Naive thymus-derived CD4-positive, alpha-beta T cell (primary cell): ENCODE data around the gene ACO2. TPM values are rescaled to one million over a fixed set of nuclear protein-coding genes. Genes with fewer than 3 reads are reported as not detected.

Experiments used
- ATAC-seq: fragments of 150-1000 bp; cut with Tn5 transposase; 2 replicates; pipeline ENCODE4 v1.10.0; 2021; ENCODE audit warnings: mild to moderate bottlenecking, moderate library complexity
- CTCF ChIA-PET: fragments of 350-600 bp; sonication (Branson Sonifier 250); formaldehyde crosslinking; loops from one replicate; lab custom pipeline; 2021; ENCODE audit warnings: antibody characterized with exemption; lab: Charles Lee
- POLR2A ChIA-PET: fragments of 350-600 bp; sonication (Branson Sonifier 250); formaldehyde crosslinking; loops from one replicate; lab custom pipeline; 2021; ENCODE audit warnings: antibody characterized with exemption, inconsistent platforms; lab: Charles Lee
- DNase-seq, 9 donors: peaks; one replicate each; pipeline versions ENCODE4 v3.0.0 to v3.0.0-alpha.2; 2020 to 2022; ENCODE audit warnings: mixed read lengths in 1 of 9
- H3K27ac ChIP-seq: one replicate; pipeline ENCODE4 v1.7.0; 2013; ENCODE audit warnings: mild to moderate bottlenecking, low read depth, low read length, moderate library complexity
- H3K27me3 ChIP-seq, 2 donors: one replicate each; pipeline ENCODE4 v1.7.0; 2013; ENCODE audit warnings: low read length in 2 of 2, mild to moderate bottlenecking in 2 of 2, moderate library complexity in 2 of 2; ENCODE audit not compliant: control insufficient read depth in 2 of 2, insufficient read depth in 2 of 2
- H3K36me3 ChIP-seq, 3 experiments: 1 replicate in 2 of 3; 2 replicates in 1 of 3; pipeline ENCODE4 v1.7.0; 2013; ENCODE audit warnings: low read length in 3 of 3, mild to moderate bottlenecking in 3 of 3, moderate library complexity in 1 of 3; ENCODE audit not compliant: insufficient read depth in 3 of 3, control insufficient read depth in 2 of 3
- H3K4me1 ChIP-seq, 2 donors: one replicate each; pipeline ENCODE4 v1.7.0; 2013; ENCODE audit warnings: low read length in 2 of 2, mild to moderate bottlenecking in 2 of 2, moderate library complexity in 1 of 2; ENCODE audit not compliant: control insufficient read depth in 2 of 2, insufficient read depth in 2 of 2
- H3K4me3 ChIP-seq: 2 replicates; pipeline ENCODE4 v1.7.0; 2013; ENCODE audit warnings: mild to moderate bottlenecking, low read length
- H3K9me3 ChIP-seq, 3 experiments: 1 replicate in 2 of 3; 2 replicates in 1 of 3; pipeline ENCODE4 v1.7.0; 2013; ENCODE audit warnings: low read length in 3 of 3; ENCODE audit not compliant: control insufficient read depth in 2 of 3
- H3K27ac Mint-ChIP-seq, 9 donors: one replicate each; pipeline ENCODE4 v1.8.0; 2020 to 2022; ENCODE audit warnings: mixed read lengths in 9 of 9, mild to moderate bottlenecking in 8 of 9, moderate library complexity in 5 of 9, inconsistent platforms in 2 of 9
- H3K27me3 Mint-ChIP-seq, 5 donors: one replicate each; pipeline ENCODE4 v1.8.0; 2021 to 2022; ENCODE audit warnings: mixed read lengths in 5 of 5, mild to moderate bottlenecking in 1 of 5
- H3K36me3 Mint-ChIP-seq, 5 donors: one replicate each; pipeline ENCODE4 v1.8.0; 2020 to 2022; ENCODE audit warnings: mixed read lengths in 5 of 5, mild to moderate bottlenecking in 3 of 5, inconsistent platforms in 1 of 5
- H3K4me1 Mint-ChIP-seq, 7 donors: one replicate each; pipeline ENCODE4 v1.8.0; 2020 to 2022; ENCODE audit warnings: mixed read lengths in 7 of 7, mild to moderate bottlenecking in 3 of 7, inconsistent platforms in 1 of 7
- H3K4me3 Mint-ChIP-seq, 10 donors: one replicate each; pipeline ENCODE4 v1.8.0; 2020 to 2022; ENCODE audit warnings: mild to moderate bottlenecking in 10 of 10, mixed read lengths in 10 of 10, moderate library complexity in 6 of 10, inconsistent platforms in 2 of 10
- H3K9me3 Mint-ChIP-seq, 11 donors: one replicate each; pipeline ENCODE4 v1.8.0; 2020 to 2022; ENCODE audit warnings: mixed read lengths in 11 of 11, mild to moderate bottlenecking in 4 of 11, inconsistent platforms in 1 of 11, moderate library complexity in 1 of 11
- intact Hi-C, 2 donors: fragments of 100-400 bp; cut with micrococcal nuclease; formaldehyde crosslinking; loops; one replicate each; pipeline ENCODE4 v1.15.1; 2023
- polyA plus RNA-seq, 2 donors: library from polyadenylated mRNA; unstranded; fragments of 300-500 nt; fragmentation: Illumina TruSeq; gene quantifications; one replicate each; pipeline ENCODE4 v1.2.3, GENCODE V29; 2021
- total RNA-seq, 6 experiments: library from RNA in 5 of 6; stranded (reverse) in 5 of 6; gene quantifications; 1 replicate in 5 of 6; 2 replicates in 1 of 6; pipeline ENCODE4 v1.2.3 and lab custom pipeline; 2021 to 2026

ACO2 gene
- total and polyA plus RNA-seq, 7 experiments from 2014 or later = 60.5 to 101 (median 70.3) TPM

GRCh38 chr22:41562461-41562860 is 93.5 kb downstream of the ACO2 start:
- CTCF ChIA-PET = no interaction called here
- no peak for DNase-seq
- H3K36me3 Mint-ChIP-seq = no peaks in the 10 kb centered on the region

GRCh38 chr22:41563051-41563711 is 94.3 kb downstream of the ACO2 start:
- Mint-ChIP-seq H3K27me3 (peaks cover 12 to 38% (median 24%) of the 10 kb centered on the region in 5 donors), H3K9me3 (no peaks in the 10 kb centered on the region), H3K4me1 (peaks cover 0 to 12% (median 0%) of the 10 kb centered on the region in 7 donors), H3K4me3 (no peak overlapping the region), H3K27ac (no peak overlapping the region), H3K36me3 (no peaks in the 10 kb centered on the region)
- H3K27ac ChIP-seq = no peak overlapping the region
- H3K4me1 ChIP-seq = no peaks in the 10 kb centered on the region
- no peaks in the 10 kb centered on the region for H3K9me3 ChIP-seq
- POLR2A ChIA-PET = interaction anchor here (0.6 kb wide), 1 partner anchor 707 kb away, joined by 3 read pairs; the partner anchor contains the start of gene ST13
- no peak overlapping the region for H3K4me3 ChIP-seq
- ATAC-seq = no peak
- DNase-seq = no peak
- H3K27me3 ChIP-seq = no peaks in the 10 kb centered on the region
- H3K36me3 ChIP-seq = no peaks in the 10 kb centered on the region
- intact Hi-C loops = no loop called here
- CTCF ChIA-PET = interaction anchor here (0.8 kb wide), 1 partner anchor 160 kb away, joined by 4 read pairs; no protein-coding TSS in a partner anchor

More at GRCh38 chr22:41562461-41562860, 93.5 kb downstream of the ACO2 start:
- Mint-ChIP-seq H3K4me3 (no peak overlapping the region), H3K27ac (no peak overlapping the region), H3K27me3 (peaks cover 12 to 45% (median 30%) of the 10 kb centered on the region in 5 donors), H3K4me1 (peaks cover 0 to 15% (median 0%) of the 10 kb centered on the region in 7 donors), H3K9me3 (no peaks in the 10 kb centered on the region)
- Histone ChIP-seq H3K4me3 (no peak overlapping the region), H3K27me3 (no peaks in the 10 kb centered on the region), H3K36me3 (no peaks in the 10 kb centered on the region), H3K4me1 (no peaks in the 10 kb centered on the region), H3K27ac (no peak overlapping the region), H3K9me3 (no peaks in the 10 kb centered on the region)
- POLR2A ChIA-PET = no interaction called here
- intact Hi-C loops = no loop called here
- no peak for ATAC-seq

- no peaks in the 10 kb centered on the region for H3K36me3 ChIP-seq
- no peak overlapping the region for H3K27ac Mint-ChIP-seq
- no peaks in the 10 kb centered on the region for H3K27me3 ChIP-seq
- H3K9me3 ChIP-seq = no peaks in the 10 kb centered on the region
- ATAC-seq (no peak), DNase-seq (no peak)
- H3K9me3 Mint-ChIP-seq = no peaks in the 10 kb centered on the region
- H3K4me3 Mint-ChIP-seq = no peak overlapping the region
- no peaks in the 10 kb centered on the region for H3K4me1 ChIP-seq
- no peaks in the 10 kb centered on the region for H3K36me3 Mint-ChIP-seq
- no peak overlapping the region for H3K4me3 ChIP-seq
- H3K4me1 Mint-ChIP-seq = peaks cover 0 to 12% (median 0%) of the 10 kb centered on the region in 7 donors
- peaks cover 12 to 32% (median 16%) of the 10 kb centered on the region in 5 donors for H3K27me3 Mint-ChIP-seq
- ChIA-PET POLR2A (no interaction called here), CTCF (interaction anchor here (0.6 kb wide), 1 partner anchor 316 kb away, joined by 3 read pairs; no protein-coding TSS in a partner anchor)
- no peak overlapping the region for H3K27ac ChIP-seq
- intact Hi-C loops = no loop called here
Observed at GRCh38 chr22:41564563-41564962, 95.6 kb downstream of the ACO2 start.

- Histone ChIP-seq H3K27me3 (no peaks in the 10 kb centered on the region), H3K36me3 (no peaks in the 10 kb centered on the region), H3K27ac (no peak overlapping the region), H3K4me1 (no peaks in the 10 kb centered on the region), H3K9me3 (no peaks in the 10 kb centered on the region), H3K4me3 (no peak overlapping the region)
- ChIA-PET CTCF (interaction anchor here (0.6 to 1.2 kb wide), 2 partner anchors 52 to 315 kb away, joined by 3 to 5 read pairs; no protein-coding TSS in a partner anchor), POLR2A (interaction anchor here (0.5 to 0.8 kb wide), 3 partner anchors 21 to 115 kb away, joined by 3 to 8 read pairs (median 5); no protein-coding TSS in a partner anchor)
- Mint-ChIP-seq H3K36me3 (no peaks in the 10 kb centered on the region), H3K9me3 (no peaks in the 10 kb centered on the region), H3K4me1 (peaks cover 0 to 12% (median 0%) of the 10 kb centered on the region in 7 donors), H3K27ac (peak overlapping the region in 1 of 9 donors; percentile 42), H3K27me3 (peaks cover 7 to 25% (median 9%) of the 10 kb centered on the region in 5 donors), H3K4me3 (no peak overlapping the region)
- ATAC-seq (no peak), DNase-seq (no peak)
- intact Hi-C loops = no loop called here
Observed at GRCh38 chr22:41565403-41566054, 96.6 kb downstream of the ACO2 start.

- intact Hi-C loops = no loop called here
- no peaks in the 10 kb centered on the region for H3K27me3 ChIP-seq
- no peak overlapping the region for H3K27ac ChIP-seq
- H3K36me3 ChIP-seq = no peaks in the 10 kb centered on the region
- H3K4me1 ChIP-seq = no peaks in the 10 kb centered on the region
- POLR2A ChIA-PET = no interaction called here
- H3K9me3 ChIP-seq = no peaks in the 10 kb centered on the region
- Mint-ChIP-seq H3K9me3 (no peaks in the 10 kb centered on the region), H3K4me1 (peaks cover 0 to 9% (median 0%) of the 10 kb centered on the region in 7 donors), H3K27ac (no peak overlapping the region), H3K27me3 (peaks cover 0 to 8% (median 0%) of the 10 kb centered on the region in 5 donors), H3K36me3 (no peaks in the 10 kb centered on the region), H3K4me3 (no peak overlapping the region)
- CTCF ChIA-PET = no interaction called here
- H3K4me3 ChIP-seq = no peak overlapping the region
- DNase-seq = no peak
- no peak for ATAC-seq
Observed at GRCh38 chr22:41567512-41567768, 98.5 kb downstream of the ACO2 start.

GRCh38 chr22:41568811-41569210 is 99.9 kb downstream of the ACO2 start:
- ATAC-seq (no peak), DNase-seq (no peak)
- Mint-ChIP-seq H3K27ac (no peak overlapping the region), H3K4me3 (no peak overlapping the region), H3K36me3 (no peaks in the 10 kb centered on the region), H3K27me3 (peaks cover 0 to 3% (median 0%) of the 10 kb centered on the region in 5 donors), H3K9me3 (no peaks in the 10 kb centered on the region), H3K4me1 (peaks cover 0 to 9% (median 0%) of the 10 kb centered on the region in 7 donors)
- no peak overlapping the region for H3K27ac ChIP-seq
- no peaks in the 10 kb centered on the region for H3K27me3 ChIP-seq
- intact Hi-C loops = no loop called here
- H3K9me3 ChIP-seq = no peaks in the 10 kb centered on the region
- no peaks in the 10 kb centered on the region for H3K4me1 ChIP-seq
- ChIA-PET CTCF (no interaction called here), POLR2A (no interaction called here)
- no peaks in the 10 kb centered on the region for H3K36me3 ChIP-seq
- H3K4me3 ChIP-seq = no peak overlapping the region
